ENCODE measurements around the gene EPHB1. TPM values are rescaled to one million over a fixed set of nuclear protein-coding genes. Genes with fewer than 3 reads are reported as not detected.

EPHB1 gene
- total RNA-seq, 4 donors from 2014 or later, result 0.74 to 2.2 (median 1.1) TPM

GRCh38 chr3:134873789-134874188, 78.7 kb downstream of the EPHB1 start:
- ATAC-seq (ENCODE audit: low FRiP score) (no peak), DNase-seq (ENCODE audit: low spot score) (no peak)
- TF ChIP-seq CTCF (IDR thresholded peaks at IDR 0.05), result no peak

DNA sequence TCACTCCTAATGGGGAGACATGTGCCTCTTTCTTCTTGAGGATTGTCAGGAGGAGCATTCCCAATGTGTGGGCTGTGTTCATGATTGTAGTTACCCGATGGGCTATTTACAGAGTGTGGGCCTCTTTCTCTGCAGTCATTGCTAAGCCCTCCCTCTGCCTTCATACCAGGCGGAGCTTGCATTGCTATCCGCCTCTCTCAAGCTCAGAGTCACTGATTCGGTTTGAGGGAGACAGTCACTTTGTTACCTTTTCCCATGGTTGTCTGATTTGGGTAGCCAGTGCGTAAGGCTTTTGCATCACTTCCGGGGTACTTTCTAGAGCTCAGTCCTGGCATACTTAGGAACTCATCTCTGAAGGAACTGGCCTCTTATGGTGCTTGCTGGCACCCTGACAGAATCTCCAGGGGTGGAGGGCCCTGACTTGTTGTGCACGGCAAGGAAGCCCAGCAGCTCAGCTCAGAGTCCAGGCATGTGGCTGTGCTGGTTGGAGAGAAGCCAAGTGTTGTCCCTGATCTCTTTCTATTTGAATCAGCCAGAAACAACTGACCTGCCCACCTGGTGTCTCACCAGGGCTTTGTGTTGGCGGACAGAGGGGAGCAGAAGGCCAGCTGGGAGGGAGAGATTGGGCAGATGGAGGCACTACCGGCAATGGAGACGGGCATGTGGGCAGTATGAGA, 79.8 kb downstream of the EPHB1 start:
- DNase-seq (ENCODE audit: low spot score) (no peak), ATAC-seq (ENCODE audit: low FRiP score) (no peak)
- no peak for TF ChIP-seq CTCF (IDR thresholded peaks at IDR 0.05)

- DNase-seq (ENCODE audit: low spot score) (no peak), ATAC-seq (ENCODE audit: low FRiP score) (no peak)
- TF ChIP-seq CTCF (IDR thresholded peaks at IDR 0.05), result no peak
Measured at GRCh38 chr3:134876836-134877235, 81.8 kb downstream of the EPHB1 start.

DNA sequence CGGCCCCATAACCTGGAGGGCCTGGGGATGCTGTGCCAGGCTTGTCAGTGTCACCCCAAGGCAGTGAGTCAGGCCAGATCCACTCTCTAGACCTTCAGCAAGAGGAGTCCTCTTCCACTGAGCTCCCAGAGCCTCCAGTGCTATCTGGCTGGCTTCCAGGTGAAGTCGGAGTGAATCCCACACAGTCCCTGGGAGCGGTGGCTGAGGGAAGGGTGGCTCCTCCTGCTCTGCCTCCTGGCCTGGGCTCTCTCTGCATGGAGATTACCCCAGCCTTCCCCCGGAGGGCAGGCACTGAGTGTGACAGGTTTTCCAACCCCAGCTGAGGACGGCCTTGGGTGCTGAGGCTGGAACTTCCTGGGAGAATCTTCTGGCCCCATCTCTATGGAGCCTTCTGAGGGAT, 82.7 kb downstream of the EPHB1 start:
- ATAC-seq (ENCODE audit: low FRiP score) (no peak), DNase-seq (ENCODE audit: low spot score) (no peak)
- no peak for TF ChIP-seq CTCF (IDR thresholded peaks at IDR 0.05)

DNA sequence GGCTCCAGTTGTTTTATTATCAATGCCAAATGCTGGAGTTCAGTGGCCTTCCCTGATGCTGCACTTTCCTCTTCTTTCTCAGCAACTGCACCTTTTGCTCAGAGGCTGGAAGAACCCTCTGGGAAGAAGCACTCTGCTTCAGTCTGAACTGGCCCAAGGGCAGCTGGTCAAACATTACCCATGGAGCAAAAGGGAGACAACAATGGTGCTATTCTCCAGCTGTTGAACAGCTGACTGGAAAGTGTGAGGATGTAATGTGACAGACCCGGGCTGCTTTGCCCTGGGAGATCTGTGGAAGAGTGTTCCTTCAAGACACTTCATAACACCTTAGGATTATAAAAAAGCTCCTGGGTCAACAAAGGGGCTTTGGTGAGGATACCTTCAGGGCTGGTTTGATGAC, 84.9 kb downstream of the EPHB1 start:
- no peak for DNase-seq (ENCODE audit: low spot score)
- no peak for ATAC-seq (ENCODE audit: low FRiP score)
- TF ChIP-seq CTCF (IDR thresholded peaks at IDR 0.05), result no peak

- no peak for TF ChIP-seq CTCF (IDR thresholded peaks at IDR 0.05)
- no peak for DNase-seq (ENCODE audit: low spot score)
- no peak for ATAC-seq (ENCODE audit: low FRiP score)
Measured at GRCh38 chr3:134880431-134880830, 85.4 kb downstream of the EPHB1 start.

DNA sequence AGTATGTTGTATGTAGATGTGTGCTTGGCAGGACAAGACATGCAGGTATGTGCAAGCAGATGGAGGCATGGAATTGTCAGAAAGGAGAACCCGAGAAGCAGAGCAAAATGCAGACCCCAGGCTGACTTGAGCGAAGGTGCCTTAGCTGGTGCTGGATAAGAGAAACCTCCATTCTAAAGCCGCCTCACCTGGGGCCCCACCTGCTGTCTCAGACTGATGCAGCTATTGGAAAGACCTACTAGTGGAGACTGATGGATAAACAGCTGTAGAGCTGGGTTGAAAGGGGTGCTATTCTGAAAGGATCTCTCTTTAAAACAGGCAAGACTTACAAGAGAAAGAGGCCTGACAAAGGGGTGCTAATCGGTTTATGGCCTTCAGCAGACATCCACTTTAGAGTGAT, 86.2 kb downstream of the EPHB1 start:
- no peak for ATAC-seq (ENCODE audit: low FRiP score)
- no peak for TF ChIP-seq CTCF (IDR thresholded peaks at IDR 0.05)
- no peak for DNase-seq (ENCODE audit: low spot score)

Data from omental fat pad (tissue), 4 donors.